Measurements from ENCODE around the gene PEX5L.

The PEX5L gene

GRCh38 chr3:179861953-179862352 lies 174.8 kb downstream of the PEX5L start:
- Histone ChIP-seq H3K4me1 (ENCODE audit: control insufficient read depth in 5 of 5, insufficient read depth in 5 of 5, low read length in 5 of 5) (no peaks in the 10 kb centered on the region), H3K9ac (ENCODE audit: low read length in 5 of 5) (no peak overlapping the region), H3K36me3 (ENCODE audit: control insufficient read depth in 5 of 5, insufficient read depth in 5 of 5, low read length in 5 of 5) (no peaks in the 10 kb centered on the region), H3K9me3 (ENCODE audit: control insufficient read depth in 5 of 5, low read length in 5 of 5) (no peaks in the 10 kb centered on the region), H3K27ac (ENCODE audit: low read depth, low read length) (no peak overlapping the region), H3K4me3 (ENCODE audit: low read depth in 1 of 5, low read length in 5 of 5) (no peak overlapping the region), H3K27me3 (ENCODE audit: control insufficient read depth in 5 of 5, insufficient read depth in 4 of 5, low read length in 5 of 5) (no peaks in the 10 kb centered on the region)

- H3K4me1 ChIP-seq (ENCODE audit: control insufficient read depth in 5 of 5, insufficient read depth in 5 of 5, low read length in 5 of 5): no peaks in the 10 kb centered on the region
These were observed 175.4 kb downstream of the PEX5L start for GRCh38 chr3:179861292-179861691.

DNA sequence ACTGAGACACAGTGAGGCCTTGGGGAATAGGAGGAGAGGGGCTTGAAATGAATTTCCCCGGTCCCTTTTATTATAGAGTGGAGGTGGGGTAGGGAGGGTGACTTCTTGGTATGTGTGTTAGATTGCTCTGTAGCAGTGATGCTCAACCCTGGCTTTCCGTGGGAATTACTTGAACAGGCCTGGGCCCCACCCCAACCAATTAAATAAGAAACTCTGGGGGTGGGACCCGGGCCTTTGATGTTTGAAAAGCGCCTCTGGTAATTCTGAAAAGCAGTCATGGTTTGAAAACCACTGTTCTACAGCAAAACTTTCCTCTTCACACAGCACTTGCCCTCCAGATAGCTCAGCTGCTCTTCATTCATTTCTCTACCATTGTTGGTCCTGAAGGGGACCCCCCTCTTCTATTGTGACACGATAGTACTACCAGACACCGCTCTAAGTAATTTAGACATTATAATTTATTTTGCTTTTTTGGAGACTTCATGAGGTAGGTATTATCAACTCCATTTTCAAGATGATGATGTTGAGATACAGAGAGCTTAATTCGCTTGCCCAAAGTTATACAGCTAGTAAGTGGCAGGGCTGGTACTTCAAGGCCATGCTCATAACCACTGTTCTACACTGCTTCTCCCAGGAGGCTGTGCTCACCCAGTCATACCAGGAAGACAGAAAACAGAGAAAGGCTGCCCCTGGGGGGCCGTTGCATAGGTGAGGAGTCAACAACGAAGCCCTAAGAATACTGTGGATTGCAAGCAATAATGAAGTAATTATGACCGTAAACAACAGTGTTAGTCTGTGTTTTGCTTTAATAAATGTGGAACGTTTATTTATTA lies 176.2 kb downstream of the PEX5L start:
- Histone ChIP-seq H3K36me3 (ENCODE audit: control insufficient read depth in 5 of 5, insufficient read depth in 5 of 5, low read length in 5 of 5) (no peaks in the 10 kb centered on the region), H3K9me3 (ENCODE audit: control insufficient read depth in 5 of 5, low read length in 5 of 5) (no peaks in the 10 kb centered on the region), H3K27ac (ENCODE audit: low read depth, low read length) (no peak overlapping the region), H3K4me1 (ENCODE audit: control insufficient read depth in 5 of 5, insufficient read depth in 5 of 5, low read length in 5 of 5) (no peaks in the 10 kb centered on the region), H3K9ac (ENCODE audit: low read length in 5 of 5) (no peak overlapping the region), H3K27me3 (ENCODE audit: control insufficient read depth in 5 of 5, insufficient read depth in 4 of 5, low read length in 5 of 5) (no peaks in the 10 kb centered on the region), H3K4me3 (ENCODE audit: low read depth in 1 of 5, low read length in 5 of 5) (no peak overlapping the region)

More at GRCh38 chr3:179861292-179861691, 175.4 kb downstream of the PEX5L start:
- Histone ChIP-seq H3K9me3 (ENCODE audit: control insufficient read depth in 5 of 5, low read length in 5 of 5) (no peaks in the 10 kb centered on the region), H3K27me3 (ENCODE audit: control insufficient read depth in 5 of 5, insufficient read depth in 4 of 5, low read length in 5 of 5) (no peaks in the 10 kb centered on the region), H3K4me3 (ENCODE audit: low read depth in 1 of 5, low read length in 5 of 5) (no peak overlapping the region), H3K9ac (ENCODE audit: low read length in 5 of 5) (no peak overlapping the region), H3K36me3 (ENCODE audit: control insufficient read depth in 5 of 5, insufficient read depth in 5 of 5, low read length in 5 of 5) (no peaks in the 10 kb centered on the region), H3K27ac (ENCODE audit: low read depth, low read length) (no peak overlapping the region)

DNA sequence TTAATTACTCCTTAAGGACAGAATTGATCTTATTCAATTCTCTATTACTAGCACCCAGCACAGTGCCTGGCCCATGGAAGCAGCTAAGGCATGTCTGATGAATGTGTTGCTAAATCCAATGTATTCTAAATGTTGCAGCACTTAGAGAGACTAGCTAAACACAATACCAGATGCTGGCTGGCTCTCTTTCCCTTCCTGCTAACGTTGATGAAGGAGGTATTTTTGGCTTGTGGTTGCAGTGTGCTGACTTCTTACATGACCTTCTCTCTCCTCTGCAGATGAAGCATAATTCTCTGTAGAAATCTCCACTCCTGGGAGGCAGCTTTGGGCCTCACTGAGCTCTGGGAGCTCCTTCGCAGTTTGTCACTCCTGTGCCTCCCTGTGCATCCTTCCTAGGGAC lies 183.6 kb downstream of the PEX5L start:
- H3K27me3 ChIP-seq (ENCODE audit: control insufficient read depth in 5 of 5, insufficient read depth in 4 of 5, low read length in 5 of 5): no peaks in the 10 kb centered on the region
- no peak overlapping the region for H3K27ac ChIP-seq (ENCODE audit: low read depth, low read length)
- H3K4me3 ChIP-seq (ENCODE audit: low read depth in 1 of 5, low read length in 5 of 5): no peak overlapping the region
- no peaks in the 10 kb centered on the region for H3K36me3 ChIP-seq (ENCODE audit: control insufficient read depth in 5 of 5, insufficient read depth in 5 of 5, low read length in 5 of 5)
- no peak overlapping the region for H3K9ac ChIP-seq (ENCODE audit: low read length in 5 of 5)
- no peaks in the 10 kb centered on the region for H3K9me3 ChIP-seq (ENCODE audit: control insufficient read depth in 5 of 5, low read length in 5 of 5)
- peaks cover 0 to 7% (median 0%) of the 10 kb centered on the region in 5 donors for H3K4me1 ChIP-seq (ENCODE audit: control insufficient read depth in 5 of 5, insufficient read depth in 5 of 5, low read length in 5 of 5)

DNA sequence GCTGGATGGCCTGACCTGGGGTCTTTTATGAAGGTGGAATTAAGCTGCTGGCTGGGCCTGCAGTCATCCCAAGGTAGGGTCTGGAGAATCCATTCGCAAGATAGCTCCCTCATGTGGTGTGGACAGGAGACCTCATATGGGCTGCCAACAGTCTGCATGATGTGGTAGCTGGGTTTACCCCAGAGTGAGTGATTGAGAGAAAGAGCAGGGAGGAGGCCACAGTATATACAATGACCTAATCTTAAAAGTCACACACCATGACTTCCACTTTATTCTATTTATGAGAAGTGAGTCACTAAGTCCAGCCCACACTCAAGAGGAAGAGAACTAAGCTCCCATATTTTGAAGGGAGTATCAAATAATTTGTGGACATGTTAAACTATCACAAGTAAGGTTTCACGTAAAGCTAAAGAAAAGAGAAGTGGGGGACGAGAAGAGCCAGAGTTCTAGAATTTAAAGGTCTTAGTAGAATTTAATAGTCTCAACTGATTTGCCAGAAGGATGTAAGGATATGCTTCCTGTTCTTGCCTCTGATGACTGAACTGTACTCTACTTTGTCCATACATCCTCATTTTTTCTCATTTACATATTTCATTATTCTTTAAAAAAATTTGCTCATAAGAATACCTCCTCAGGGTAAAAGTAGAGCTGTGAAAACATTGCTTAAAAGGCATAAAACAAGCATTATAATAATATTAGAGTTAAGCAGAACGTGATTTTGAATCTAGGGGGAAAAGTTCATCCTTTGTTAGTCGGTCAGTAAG lies 184.4 kb downstream of the PEX5L start:
- no peak overlapping the region for H3K9ac ChIP-seq (ENCODE audit: low read length in 5 of 5)
- H3K4me3 ChIP-seq (ENCODE audit: low read depth in 1 of 5, low read length in 5 of 5): no peak overlapping the region
- no peaks in the 10 kb centered on the region for H3K27me3 ChIP-seq (ENCODE audit: control insufficient read depth in 5 of 5, insufficient read depth in 4 of 5, low read length in 5 of 5)
- H3K9me3 ChIP-seq (ENCODE audit: control insufficient read depth in 5 of 5, low read length in 5 of 5): no peaks in the 10 kb centered on the region
- H3K27ac ChIP-seq (ENCODE audit: low read depth, low read length): no peak overlapping the region
- peaks cover 0 to 7% (median 0%) of the 10 kb centered on the region in 5 donors for H3K4me1 ChIP-seq (ENCODE audit: control insufficient read depth in 5 of 5, insufficient read depth in 5 of 5, low read length in 5 of 5)
- H3K36me3 ChIP-seq (ENCODE audit: control insufficient read depth in 5 of 5, insufficient read depth in 5 of 5, low read length in 5 of 5): no peaks in the 10 kb centered on the region

GRCh38 chr3:179848711-179849110 lies 188.0 kb downstream of the PEX5L start:
- Histone ChIP-seq H3K27me3 (ENCODE audit: control insufficient read depth in 5 of 5, insufficient read depth in 4 of 5, low read length in 5 of 5) (no peaks in the 10 kb centered on the region), H3K27ac (ENCODE audit: low read depth, low read length) (no peak overlapping the region), H3K9ac (ENCODE audit: low read length in 5 of 5) (no peak overlapping the region), H3K36me3 (ENCODE audit: control insufficient read depth in 5 of 5, insufficient read depth in 5 of 5, low read length in 5 of 5) (no peaks in the 10 kb centered on the region), H3K9me3 (ENCODE audit: control insufficient read depth in 5 of 5, low read length in 5 of 5) (no peaks in the 10 kb centered on the region), H3K4me3 (ENCODE audit: low read depth in 1 of 5, low read length in 5 of 5) (no peak overlapping the region), H3K4me1 (ENCODE audit: control insufficient read depth in 5 of 5, insufficient read depth in 5 of 5, low read length in 5 of 5) (peaks cover 0 to 7% (median 0%) of the 10 kb centered on the region in 5 donors)

GRCh38 chr3:179842061-179842460 lies 194.7 kb downstream of the PEX5L start:
- no peaks in the 10 kb centered on the region for H3K36me3 ChIP-seq (ENCODE audit: control insufficient read depth in 5 of 5, insufficient read depth in 5 of 5, low read length in 5 of 5)
- H3K27me3 ChIP-seq (ENCODE audit: control insufficient read depth in 5 of 5, insufficient read depth in 4 of 5, low read length in 5 of 5): peaks cover 0 to 3% (median 0%) of the 10 kb centered on the region in 5 donors
- no peaks in the 10 kb centered on the region for H3K4me1 ChIP-seq (ENCODE audit: control insufficient read depth in 5 of 5, insufficient read depth in 5 of 5, low read length in 5 of 5)
- H3K4me3 ChIP-seq (ENCODE audit: low read depth in 1 of 5, low read length in 5 of 5): no peak overlapping the region
- no peaks in the 10 kb centered on the region for H3K9me3 ChIP-seq (ENCODE audit: control insufficient read depth in 5 of 5, low read length in 5 of 5)
- H3K27ac ChIP-seq (ENCODE audit: low read depth, low read length): no peak overlapping the region
- H3K9ac ChIP-seq (ENCODE audit: low read length in 5 of 5): no peak overlapping the region

DNA sequence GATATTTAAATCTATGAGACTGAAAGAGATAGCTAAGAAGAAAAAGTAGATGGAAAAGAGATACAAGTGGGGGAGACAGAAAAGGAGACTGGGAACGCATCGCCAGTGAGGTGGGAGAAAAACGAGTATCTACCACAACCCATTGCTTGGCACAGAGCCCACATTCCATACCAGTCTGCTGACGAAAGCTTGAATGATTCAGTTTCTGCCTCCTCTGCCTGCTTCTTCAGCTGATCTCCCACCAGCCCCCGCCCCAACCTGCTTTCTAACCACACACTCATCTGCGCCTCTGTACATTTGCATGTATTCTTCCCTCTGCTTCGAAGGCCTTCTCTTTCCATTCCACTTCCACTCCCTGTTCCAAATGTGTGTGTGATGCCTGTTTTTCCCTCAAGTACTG lies 195.8 kb downstream of the PEX5L start:
- Histone ChIP-seq H3K36me3 (ENCODE audit: control insufficient read depth in 5 of 5, insufficient read depth in 5 of 5, low read length in 5 of 5) (no peaks in the 10 kb centered on the region), H3K4me1 (ENCODE audit: control insufficient read depth in 5 of 5, insufficient read depth in 5 of 5, low read length in 5 of 5) (no peaks in the 10 kb centered on the region), H3K27me3 (ENCODE audit: control insufficient read depth in 5 of 5, insufficient read depth in 4 of 5, low read length in 5 of 5) (peaks cover 0 to 3% (median 0%) of the 10 kb centered on the region in 5 donors), H3K4me3 (ENCODE audit: low read depth in 1 of 5, low read length in 5 of 5) (no peak overlapping the region), H3K9me3 (ENCODE audit: control insufficient read depth in 5 of 5, low read length in 5 of 5) (no peaks in the 10 kb centered on the region), H3K9ac (ENCODE audit: low read length in 5 of 5) (no peak overlapping the region), H3K27ac (ENCODE audit: low read depth, low read length) (no peak overlapping the region)

DNA sequence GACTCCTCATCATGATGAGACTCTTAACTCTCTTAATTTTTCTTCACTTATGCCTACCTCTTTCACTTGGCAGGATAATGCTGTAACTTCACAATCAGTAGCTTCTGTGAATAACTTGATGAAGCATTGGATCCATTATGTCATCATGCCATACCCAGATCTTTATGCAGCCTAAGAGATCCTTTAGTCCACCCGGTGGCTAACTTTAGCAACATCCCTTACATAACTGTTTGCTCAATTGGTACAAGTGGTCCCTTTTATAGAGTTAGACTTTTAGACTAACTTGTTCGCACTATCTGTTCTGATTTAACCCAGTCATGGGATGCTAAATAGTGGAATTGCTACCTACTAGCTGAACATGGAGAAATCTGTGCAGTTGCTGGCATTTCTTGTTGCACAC lies 199.4 kb downstream of the PEX5L start:
- Histone ChIP-seq H3K4me1 (ENCODE audit: control insufficient read depth in 5 of 5, insufficient read depth in 5 of 5, low read length in 5 of 5) (no peaks in the 10 kb centered on the region), H3K9me3 (ENCODE audit: control insufficient read depth in 5 of 5, low read length in 5 of 5) (no peaks in the 10 kb centered on the region), H3K36me3 (ENCODE audit: control insufficient read depth in 5 of 5, insufficient read depth in 5 of 5, low read length in 5 of 5) (no peaks in the 10 kb centered on the region), H3K27me3 (ENCODE audit: control insufficient read depth in 5 of 5, insufficient read depth in 4 of 5, low read length in 5 of 5) (peaks cover 0 to 3% (median 0%) of the 10 kb centered on the region in 5 donors), H3K27ac (ENCODE audit: low read depth, low read length) (no peak overlapping the region), H3K4me3 (ENCODE audit: low read depth in 1 of 5, low read length in 5 of 5) (no peak overlapping the region), H3K9ac (ENCODE audit: low read length in 5 of 5) (no peak overlapping the region)

DNA sequence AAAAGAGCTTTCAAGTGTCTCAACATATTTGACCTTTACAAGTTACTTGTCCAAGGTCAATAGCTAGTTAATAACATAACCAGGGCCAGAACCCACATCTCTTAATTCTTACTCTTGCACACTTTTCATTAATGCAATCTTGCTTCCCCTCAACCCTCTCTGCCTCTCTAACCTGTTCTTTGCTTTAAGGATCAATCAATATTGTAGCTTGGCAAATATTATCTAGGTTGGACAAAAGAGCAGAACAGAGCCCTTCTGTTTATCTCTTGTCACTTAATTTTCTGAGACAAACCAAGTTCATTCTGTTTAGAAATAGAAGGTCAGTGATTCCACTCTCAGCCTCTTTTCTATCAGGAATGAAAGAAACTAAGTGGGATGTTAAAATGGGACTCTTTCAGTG lies 203.4 kb downstream of the PEX5L start:
- no peak overlapping the region for H3K9ac ChIP-seq (ENCODE audit: low read length in 5 of 5)
- no peaks in the 10 kb centered on the region for H3K4me1 ChIP-seq (ENCODE audit: control insufficient read depth in 5 of 5, insufficient read depth in 5 of 5, low read length in 5 of 5)
- H3K4me3 ChIP-seq (ENCODE audit: low read depth in 1 of 5, low read length in 5 of 5): no peak overlapping the region
- H3K9me3 ChIP-seq (ENCODE audit: control insufficient read depth in 5 of 5, low read length in 5 of 5): no peaks in the 10 kb centered on the region
- no peak overlapping the region for H3K27ac ChIP-seq (ENCODE audit: low read depth, low read length)
- peaks cover 0 to 3% (median 0%) of the 10 kb centered on the region in 5 donors for H3K27me3 ChIP-seq (ENCODE audit: control insufficient read depth in 5 of 5, insufficient read depth in 4 of 5, low read length in 5 of 5)
- no peaks in the 10 kb centered on the region for H3K36me3 ChIP-seq (ENCODE audit: control insufficient read depth in 5 of 5, insufficient read depth in 5 of 5, low read length in 5 of 5)
